Activated T-helper 1 cell treated with anti-CD3 and anti-CD28 coated beads, Interleukin-2, amount 50 U/mL, for 16 hours (primary cell): ENCODE data around the gene MARCKSL1.
"Not testable (repeated sequence)": the region's sequence is repeated elsewhere in the genome, so short reads cannot be mapped to it uniquely, and the experiment has no call there.

Experiments used
- DNase-seq, 2 donors: peaks; one replicate each; pipeline ENCODE4 v3.0.0-alpha.2; 2020; ENCODE audit warnings: low read depth in 1 of 2, low spot score in 1 of 2

MARCKSL1 gene

GRCh38 chr1:32291708-32292538, 44.1 kb downstream of the MARCKSL1 start, which contains the start of gene HDAC1:
HDAC1 (plus strand) TSS chr1:32292083; CDS start chr1:32292170, 87 bp downstream.
- DNase-seq = peak; percentile 92 to 97

- no peak for DNase-seq
Observed at GRCh38 chr1:32291145-32291707, 44.8 kb downstream of the MARCKSL1 start.

GRCh38 chr1:32289256-32289655, 46.8 kb downstream of the MARCKSL1 start:
- DNase-seq = no peak

GRCh38 chr1:32286763-32287162, 49.3 kb downstream of the MARCKSL1 start:
- DNase-seq = no peak

GRCh38 chr1:32285658-32286057, 50.4 kb downstream of the MARCKSL1 start:
- DNase-seq = no peak

- not testable (repeated sequence) for DNase-seq
Observed at GRCh38 chr1:32284777-32285176, 51.3 kb downstream of the MARCKSL1 start.
